H1 (cell line): Measurements from ENCODE around the gene CFH. TPM values are rescaled to one million over a fixed set of nuclear protein-coding genes. Genes with fewer than 3 reads are reported as not detected.

ENCODE experiments used
- CTCF ChIA-PET: fragments of 300-600 bp; sonication (Branson Sonifier 250); formaldehyde crosslinking; loops from one replicate; lab custom pipeline; 2021; ENCODE audit not compliant: partially characterized antibody; lab: Charles Lee
- POLR2A ChIA-PET: fragments of 300-600 bp; sonication (Branson Sonifier 250); formaldehyde crosslinking; loops from one replicate; lab custom pipeline; 2021; ENCODE audit warnings: inconsistent platforms; ENCODE audit not compliant: partially characterized antibody; lab: Charles Lee
- DNase-seq, 2 experiments: peaks; one replicate each; pipeline versions ENCODE4 v3.0.0 to v3.0.0-alpha.2; 2010 to 2022; ENCODE audit warnings: low spot score in 2 of 2, low read depth in 1 of 2, mixed read lengths in 1 of 2
- FAIRE-seq: peaks from 2 replicates; lab custom pipeline; 2011; peaks lifted over from hg19 to GRCh38; lab: Jason Lieb, UNC
- H2AFZ ChIP-seq: 2 replicates; pipeline ENCODE4 v1.8.1; 2012; ENCODE audit warnings: low read length, inconsistent platforms
- H2AK5ac ChIP-seq: 2 replicates; pipeline ENCODE4 v1.6.1; 2013; ENCODE audit warnings: low read depth, low read length
- H2BK120ac ChIP-seq: replicated peaks from 2 replicates; pipeline ENCODE3; 2013; ENCODE audit warnings: low read depth, low read length, inconsistent platforms
- H2BK12ac ChIP-seq: 2 replicates; pipeline ENCODE4 v1.6.1; 2013; ENCODE audit warnings: low read depth, low read length
- H2BK15ac ChIP-seq: 2 replicates; pipeline ENCODE4 v1.6.1; 2013; ENCODE audit warnings: low read length
- H2BK20ac ChIP-seq: 2 replicates; pipeline ENCODE4 v1.6.1; 2013; ENCODE audit warnings: low read length
- H2BK5ac ChIP-seq: 2 replicates; pipeline ENCODE4 v1.6.1; 2013; ENCODE audit warnings: low read depth, low read length
- H3K14ac ChIP-seq: 2 replicates; pipeline ENCODE4 v1.6.1; 2013; ENCODE audit warnings: inconsistent platforms; ENCODE audit not compliant: insufficient read length
- H3K18ac ChIP-seq: 2 replicates; pipeline ENCODE4 v1.6.1; 2013; ENCODE audit warnings: low read length; ENCODE audit errors: extremely low read depth
- H3K23ac ChIP-seq: 2 replicates; pipeline ENCODE4 v1.6.1; 2013; ENCODE audit warnings: inconsistent platforms; ENCODE audit not compliant: insufficient read length
- H3K23me2 ChIP-seq: 2 replicates; pipeline ENCODE4 v1.6.1; 2013; ENCODE audit warnings: low read depth, low read length
- H3K27ac ChIP-seq: 2 replicates; pipeline ENCODE4 v1.6.1; 2011; ENCODE audit warnings: low read depth, low read length, inconsistent platforms
- H3K27me3 ChIP-seq, 4 experiments: replicated peaks in 1 of 4; 1 replicate in 1 of 4; 2 replicates in 3 of 4; pipeline versions ENCODE4 v1.6.1 to v1.8.1; 2011 to 2013; ENCODE audit warnings: low read length in 3 of 4, mild to moderate bottlenecking in 3 of 4, inconsistent platforms in 2 of 4, mixed read lengths in 2 of 4, moderate library complexity in 1 of 4; ENCODE audit not compliant: control insufficient read depth in 3 of 4, insufficient read depth in 3 of 4; ENCODE audit errors: extremely low read depth in 1 of 4
- H3K36me3 ChIP-seq, 4 experiments: 2 replicates each; pipeline versions ENCODE4 v1.6.1 to v1.8.1; 2011 to 2013; ENCODE audit warnings: mild to moderate bottlenecking in 4 of 4, low read length in 3 of 4, moderate library complexity in 2 of 4, control low read depth in 1 of 4, inconsistent platforms in 1 of 4; ENCODE audit not compliant: insufficient read depth in 4 of 4, control insufficient read depth in 2 of 4
- H3K4ac ChIP-seq: replicated peaks from 2 replicates; pipeline ENCODE3; 2013; ENCODE audit warnings: low read length, low read depth, mixed read lengths, inconsistent platforms; ENCODE audit not compliant: insufficient read length
- H3K4me1 ChIP-seq, 4 experiments: replicated peaks in 1 of 4; 1 replicate in 1 of 4; 2 replicates in 3 of 4; pipeline versions ENCODE4 v1.6.1 to v1.8.1; 2011 to 2013; ENCODE audit warnings: low read length in 3 of 4, inconsistent platforms in 2 of 4, mixed read lengths in 1 of 4; ENCODE audit not compliant: insufficient read depth in 4 of 4, control insufficient read depth in 3 of 4
- H3K4me2 ChIP-seq, 2 experiments: 2 replicates each; pipeline versions ENCODE4 v1.6.1 to v1.8.1; 2011 to 2013; ENCODE audit warnings: low read depth in 2 of 2, low read length in 2 of 2, control low read depth in 1 of 2, inconsistent platforms in 1 of 2, mild to moderate bottlenecking in 1 of 2; ENCODE audit not compliant: insufficient read depth in 1 of 2
- H3K4me3 ChIP-seq, 4 experiments: fragments of 200-600, 300-600 bp in 1 of 4; sonication (generic), shearing (Covaris generic), sonication (Bioruptor Twin) in 1 of 4; 2 replicates each; pipeline versions ENCODE4 v1.5.1 to v1.8.1; 2011 to 2016; ENCODE audit warnings: low read length in 4 of 4, low read depth in 3 of 4, control low read depth in 2 of 4, inconsistent platforms in 2 of 4, mild to moderate bottlenecking in 2 of 4, mixed read lengths in 1 of 4, moderate library complexity in 1 of 4; ENCODE audit not compliant: insufficient read depth in 2 of 4; ENCODE audit errors: extremely low read depth in 1 of 4
- H3K56ac ChIP-seq: replicated peaks from 2 replicates; pipeline ENCODE3; 2013; ENCODE audit warnings: low read depth, mild to moderate bottlenecking, mixed read lengths, low read length, inconsistent platforms; ENCODE audit not compliant: insufficient read length
- H3K79me1 ChIP-seq: 2 replicates; pipeline ENCODE4 v1.6.1; 2013; ENCODE audit warnings: low read depth, low read length, control low read depth
- H3K79me2 ChIP-seq, 2 experiments: 2 replicates each; pipeline versions ENCODE4 v1.6.1 to v1.8.1; 2012 to 2013; ENCODE audit warnings: low read length in 2 of 2, mild to moderate bottlenecking in 2 of 2, inconsistent platforms in 1 of 2; ENCODE audit not compliant: insufficient read depth in 2 of 2, control insufficient read depth in 1 of 2
- H3K9ac ChIP-seq, 4 experiments: replicated peaks in 1 of 4; 1 replicate in 1 of 4; 2 replicates in 3 of 4; pipeline versions ENCODE4 v1.6.1 to v1.8.1; 2011 to 2013; ENCODE audit warnings: low read depth in 3 of 4, low read length in 3 of 4, control low read depth in 2 of 4, mild to moderate bottlenecking in 2 of 4, moderate library complexity in 2 of 4, inconsistent platforms in 1 of 4; ENCODE audit errors: extremely low read depth in 1 of 4
- H3K9me3 ChIP-seq, 2 experiments: 2 replicates each; pipeline versions ENCODE4 v1.6.1 to v1.8.1; 2012 to 2013; ENCODE audit warnings: mild to moderate bottlenecking in 2 of 2, moderate library complexity in 2 of 2, control low read depth in 1 of 2, inconsistent platforms in 1 of 2, low read depth in 1 of 2, low read length in 1 of 2, mixed read lengths in 1 of 2; ENCODE audit not compliant: insufficient read depth in 2 of 2
- H4K20me1 ChIP-seq, 2 experiments: replicated peaks in 1 of 2; 2 replicates each; pipeline versions ENCODE3 to v1.8.1; 2011 to 2013; ENCODE audit warnings: inconsistent platforms in 2 of 2, low read length in 2 of 2, mild to moderate bottlenecking in 1 of 2; ENCODE audit not compliant: insufficient read depth in 2 of 2, control insufficient read depth in 1 of 2
- H4K5ac ChIP-seq: 2 replicates; pipeline ENCODE4 v1.6.1; 2013; ENCODE audit warnings: low read length, low read depth, mixed read lengths, inconsistent platforms; ENCODE audit not compliant: insufficient read length
- H4K8ac ChIP-seq: 2 replicates; pipeline ENCODE4 v1.8.0; 2013; ENCODE audit warnings: mild to moderate bottlenecking, moderate library complexity, low read length, inconsistent platforms; ENCODE audit not compliant: insufficient read depth; ENCODE audit errors: extremely low read depth
- H4K91ac ChIP-seq: replicated peaks from 2 replicates; pipeline ENCODE3; 2013; ENCODE audit warnings: low read length, mixed read lengths, inconsistent platforms; ENCODE audit not compliant: insufficient read length
- WGBS, 2 experiments: shearing (Covaris generic) in 1 of 2; methylation state at CpG; one replicate each; pipeline versions ENCODE4 v1.1.6 to v1.1.7; 2013 to 2015; ENCODE audit warnings: low lambda C conversion rate in 2 of 2, mixed read lengths in 2 of 2, inconsistent platforms in 1 of 2, low coverage in 1 of 2, missing lambda C conversion rate in 1 of 2; ENCODE audit not compliant: insufficient replicate concordance in 2 of 2, insufficient coverage in 1 of 2, insufficient read length in 1 of 2; ENCODE audit errors: extremely low coverage in 1 of 2, missing lambda C conversion rate in 1 of 2; 5-methylcytosine and 5-hydroxymethylcytosine counted together
- polyA plus RNA-seq, 7 experiments: library from polyadenylated mRNA; depleted of rRNA in 3 of 7; stranded (reverse) in 5 of 7; unstranded in 2 of 7; fragments of >200 nt in 5 of 7; fragments of 200-250 nt in 2 of 7; gene quantifications; 1 replicate in 5 of 7; 2 replicates in 1 of 7; 4 replicates in 1 of 7; pipeline versions ENCODE4 v1.2.1 to v1.2.3, GENCODE V29; 2011 to 2013; ENCODE audit warnings: missing spikeins in 2 of 7, mixed read lengths in 2 of 7
- total RNA-seq: library from RNA; stranded (reverse); fragmentation: NEBNext Ultra II Directional; extraction: Animal tissue kit (Norgen Biotek cat#: 25700); gene quantifications from 2 replicates; pipeline ENCODE4 v1.2.1, GENCODE V29; 2021

The CFH gene
- total and polyA plus RNA-seq, 2 of the 8 experiments (the other 6 are each of a cell fraction or from before 2014, with no cell fraction given) = not detected

GRCh38 chr1:196651079-196651478 is 764 bp upstream of the CFH start:
- Histone ChIP-seq H4K5ac (no peak overlapping the region), H3K18ac (no peak overlapping the region), H3K79me2 (no peaks in the 10 kb centered on the region), H3K36me3 (no peaks in the 10 kb centered on the region), H4K8ac (no peak overlapping the region), H3K23me2 (no peaks in the 10 kb centered on the region), H3K56ac (no peak overlapping the region), H2AK5ac (no peak overlapping the region), H3K4me2 (no peak overlapping the region), H3K4me1 (no peaks in the 10 kb centered on the region), H2AFZ (no peak overlapping the region), H4K91ac (no peak overlapping the region), H2BK15ac (no peak overlapping the region), H2BK5ac (no peak overlapping the region), H3K79me1 (no peaks in the 10 kb centered on the region), H4K20me1 (no peaks in the 10 kb centered on the region), H3K4me3 (no peak overlapping the region), H3K27ac (no peak overlapping the region), H3K9me3 (no peaks in the 10 kb centered on the region), H3K9ac (no peak overlapping the region), H2BK20ac (no peak overlapping the region), H2BK120ac (no peak overlapping the region), H2BK12ac (no peak overlapping the region), H3K14ac (no peak overlapping the region), H3K23ac (no peak overlapping the region), H3K4ac (no peak overlapping the region), H3K27me3 (no peaks in the 10 kb centered on the region)
- ChIA-PET POLR2A (interaction anchor here (1.7 to 2.1 kb wide), 2 partner anchors 42 to 43 kb away, joined by 3 to 9 read pairs; partner anchors contain the start of gene KCNT2), CTCF (interaction anchor here (1.3 kb wide), 1 partner anchor 294 kb away, joined by 3 read pairs; no protein-coding TSS in a partner anchor)
- DNase-seq = no peak
- whole genome bisulfite sequencing, 2 experiments = 91% methylated on average over 3 of the region's 3 CpGs; no CpG with 5 or more reads in 1 of the 2 experiments
- FAIRE-seq = no peak
